ENCODE measurements around the gene CEP128. TPM values are rescaled to one million over a fixed set of nuclear protein-coding genes. Genes with fewer than 3 reads are reported as not detected.
A peak's percentile ranks its signal among the peaks of the same experiment; 100 is the strongest.

The CEP128 gene
- 17.6 TPM for total RNA-seq

DNA sequence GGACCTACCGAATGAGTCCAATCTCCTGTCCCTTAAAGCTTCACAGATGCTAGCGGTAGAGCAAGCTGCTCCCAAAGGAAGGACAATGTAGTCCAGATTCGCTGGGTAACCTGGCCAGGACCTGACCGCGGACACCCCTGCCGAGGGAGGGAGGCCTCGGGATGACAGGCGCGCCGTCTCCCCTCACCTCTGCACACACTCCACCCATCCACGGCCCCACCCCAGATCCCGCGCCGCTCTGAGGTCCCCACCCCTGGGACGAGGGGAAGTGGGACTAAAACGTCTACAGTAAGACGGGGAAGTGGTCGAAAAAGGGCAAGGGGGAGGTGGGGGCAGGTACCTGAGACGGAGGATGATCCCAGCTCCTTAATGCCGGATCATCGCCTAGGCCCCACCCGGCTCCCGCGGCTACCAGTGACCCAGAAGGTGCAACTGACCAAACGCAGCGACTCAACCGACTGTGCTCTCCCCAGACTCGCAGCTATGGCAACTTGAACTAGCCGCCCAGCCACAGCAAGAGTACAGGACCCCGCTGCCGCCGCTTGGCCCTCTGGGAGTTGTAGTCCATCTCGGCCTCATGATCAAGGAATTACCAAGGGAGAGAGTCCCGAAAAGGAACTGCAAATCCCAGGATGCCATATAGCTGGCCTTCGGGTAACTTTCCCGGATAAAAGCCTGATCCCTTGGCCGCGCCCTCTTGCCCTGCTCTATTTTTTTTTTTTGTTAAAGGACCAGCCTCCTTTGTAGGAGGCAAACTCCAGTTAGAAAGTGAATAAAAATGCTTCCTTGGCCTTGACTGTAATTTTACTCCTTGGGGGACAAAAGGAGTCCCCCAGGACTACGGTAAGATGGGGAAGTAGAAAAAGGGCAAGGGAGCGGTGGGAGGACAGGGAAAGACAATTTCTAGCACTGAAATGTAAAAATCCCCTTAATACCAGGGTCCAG lies at the start of gene CEP128:
TSS of gene CEP128 (minus strand) at position 498 of the 945 bp plus-strand sequence.
- peak; percentile 99 for DNase-seq

DNA sequence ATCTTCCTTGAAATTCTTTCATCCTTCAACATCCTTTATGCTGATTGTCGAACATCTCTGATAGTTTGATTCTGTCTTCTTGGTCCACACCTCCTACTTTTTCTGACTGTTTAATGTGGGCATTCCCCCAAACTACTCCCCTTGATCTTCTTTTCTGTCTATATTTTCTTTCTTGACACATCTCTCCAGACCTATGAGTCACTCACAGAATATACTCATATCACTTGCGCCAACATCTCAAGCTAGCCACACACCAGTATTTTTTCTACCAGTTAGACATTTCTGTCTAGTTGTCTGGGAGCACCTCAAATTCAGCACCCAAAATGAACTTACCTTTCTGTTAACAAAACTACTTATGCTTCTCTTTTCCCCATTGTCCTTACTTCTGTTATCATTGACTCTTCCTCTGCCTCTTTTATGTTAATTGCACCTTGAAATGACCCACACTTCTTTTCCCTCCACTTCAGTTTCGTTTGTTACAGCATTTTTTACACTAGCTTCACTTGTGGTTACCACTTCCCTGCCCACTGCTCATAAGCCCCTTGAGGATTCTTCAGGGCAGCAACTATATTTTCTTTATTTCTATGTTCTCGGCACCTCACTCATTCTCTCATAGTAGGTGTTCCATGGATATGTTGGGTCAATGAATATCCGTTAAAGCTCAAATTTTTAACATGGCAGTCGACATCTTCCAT lies 47.3 kb upstream of the CEP128 start:
- DNase-seq = no peak

DNA sequence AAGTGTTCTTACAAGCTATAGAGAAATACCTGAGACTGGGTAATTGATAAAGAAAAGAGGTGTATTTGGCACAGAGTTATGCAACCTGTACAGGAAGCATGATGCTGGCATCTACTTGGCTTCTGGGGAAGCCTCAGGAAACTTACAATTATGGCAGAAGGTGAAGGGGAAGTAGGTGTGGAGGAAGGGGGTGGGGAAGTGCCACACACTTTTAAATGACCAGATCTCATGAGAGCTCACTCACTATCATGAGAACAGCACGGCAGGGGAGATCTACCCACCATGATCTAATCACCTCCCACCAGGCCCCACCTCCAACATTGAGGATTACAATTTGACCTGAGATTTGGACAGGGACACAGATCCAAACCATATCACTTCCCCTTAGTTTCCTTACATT lies 46.7 kb upstream of the CEP128 start:
- DNase-seq = no peak

DNA sequence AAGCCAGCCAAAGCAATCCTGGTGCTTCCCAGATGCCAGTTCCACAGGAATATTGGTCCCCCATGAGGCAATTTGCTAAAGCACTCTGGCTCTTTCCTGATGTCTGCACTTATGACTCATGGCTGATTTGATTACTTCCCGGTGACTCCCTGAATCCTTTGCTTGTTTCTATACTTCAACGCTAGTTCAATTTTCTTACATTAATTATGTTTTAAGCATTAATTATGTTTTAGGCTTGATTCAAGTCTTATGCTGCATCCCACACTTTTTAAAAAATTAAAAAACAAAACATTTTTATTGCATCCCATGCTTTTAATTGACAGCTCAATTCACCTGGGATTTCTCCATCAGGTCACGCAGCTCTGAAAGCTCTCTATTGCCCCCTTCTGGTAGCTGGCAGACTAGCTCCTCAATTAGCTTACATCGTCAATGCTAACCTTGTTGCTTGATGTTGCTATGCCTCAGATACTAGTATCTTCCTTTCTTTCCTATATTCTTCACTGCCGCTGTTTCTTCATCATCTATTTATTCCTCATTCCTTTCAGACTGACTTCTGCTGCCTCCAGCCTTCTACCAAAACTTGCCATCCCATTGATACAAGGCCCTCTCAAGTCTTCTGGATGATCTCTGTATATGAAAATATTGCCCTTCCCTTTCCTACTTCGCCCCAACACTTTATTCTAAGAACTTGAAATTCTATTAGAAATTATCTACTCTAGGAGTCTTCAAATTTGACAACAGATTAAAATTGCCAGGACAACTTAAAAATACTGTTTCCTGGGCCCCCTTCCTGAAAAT lies 45.9 kb upstream of the CEP128 start:
- peak; percentile 88 for DNase-seq

DNA sequence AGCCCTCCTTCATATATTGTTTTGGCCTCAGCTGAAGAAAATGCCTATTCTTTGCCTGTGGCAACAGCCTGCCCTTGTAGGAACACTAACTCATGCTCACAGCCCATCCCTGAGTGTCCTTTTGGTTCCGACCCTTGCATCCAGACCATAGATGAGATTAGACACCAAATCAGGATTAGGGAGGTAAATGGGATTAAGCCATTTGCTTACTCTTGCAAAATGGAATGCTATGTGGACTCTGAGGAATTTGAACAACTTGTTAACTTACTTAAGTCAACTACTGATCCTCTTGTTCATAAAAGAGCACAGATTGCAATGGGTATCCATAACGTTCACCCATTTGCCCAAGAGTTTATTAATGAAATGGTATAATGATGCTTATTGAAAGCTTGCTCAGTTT lies 41.2 kb upstream of the CEP128 start:
- DNase-seq = no peak

DNA sequence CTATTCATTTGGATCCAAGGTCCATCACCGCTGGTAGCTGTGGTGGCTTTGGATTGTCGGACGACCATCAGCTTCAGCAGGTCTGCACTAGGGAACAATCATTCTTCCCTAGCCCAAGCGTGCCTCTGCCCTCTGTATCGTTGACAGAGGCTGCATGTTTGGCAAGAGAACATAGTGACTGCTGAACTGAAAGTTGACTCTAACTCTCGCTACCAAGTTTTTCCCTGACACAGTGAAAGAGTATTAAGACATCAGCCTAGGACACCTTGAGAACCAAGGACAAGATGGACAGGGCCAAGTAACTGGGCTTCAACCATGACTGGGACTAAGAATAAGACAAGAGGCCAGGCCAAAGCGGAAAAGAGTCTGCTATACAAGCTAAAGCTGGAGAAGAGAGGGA lies 40.1 kb upstream of the CEP128 start:
- no peak for DNase-seq

DNA sequence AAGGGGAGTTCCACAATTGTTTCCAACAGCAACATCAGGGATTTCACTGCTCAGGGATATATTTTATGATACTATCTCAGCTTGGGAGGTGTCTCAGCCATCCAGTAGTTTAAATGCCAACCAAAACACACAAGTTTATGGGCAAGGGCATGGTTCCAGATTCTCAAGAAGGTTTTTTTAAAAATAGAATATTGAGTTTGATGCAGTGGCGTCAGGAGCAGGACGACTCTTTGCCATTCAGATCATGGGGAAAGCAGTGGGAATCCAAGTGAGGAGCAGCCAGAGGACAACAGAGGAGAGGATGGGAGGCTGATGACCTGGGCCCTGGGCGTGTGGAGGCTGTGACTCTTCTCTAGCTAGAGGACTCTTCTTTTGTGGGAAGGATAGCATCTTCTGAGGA lies 39.6 kb upstream of the CEP128 start:
- DNase-seq = no peak

DNA sequence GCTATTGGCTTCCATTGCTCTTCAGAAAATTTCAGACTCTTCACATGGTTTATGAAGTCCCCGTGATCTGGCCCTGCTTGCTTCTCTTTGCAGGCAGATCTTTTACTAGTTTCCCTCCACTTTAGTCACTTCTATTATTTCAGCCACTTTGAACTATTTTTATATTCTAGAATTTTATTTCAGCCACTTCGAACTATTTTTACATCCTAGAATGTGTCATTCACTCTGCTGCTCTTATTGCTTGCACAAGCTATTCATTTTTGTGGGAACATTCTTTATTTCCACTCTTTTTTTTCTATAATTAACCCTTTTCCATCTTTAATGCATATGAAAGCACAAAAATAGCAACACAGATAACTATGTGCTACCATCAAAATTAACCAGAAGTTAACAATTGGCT lies 38.4 kb upstream of the CEP128 start:
- DNase-seq = no peak

DNA sequence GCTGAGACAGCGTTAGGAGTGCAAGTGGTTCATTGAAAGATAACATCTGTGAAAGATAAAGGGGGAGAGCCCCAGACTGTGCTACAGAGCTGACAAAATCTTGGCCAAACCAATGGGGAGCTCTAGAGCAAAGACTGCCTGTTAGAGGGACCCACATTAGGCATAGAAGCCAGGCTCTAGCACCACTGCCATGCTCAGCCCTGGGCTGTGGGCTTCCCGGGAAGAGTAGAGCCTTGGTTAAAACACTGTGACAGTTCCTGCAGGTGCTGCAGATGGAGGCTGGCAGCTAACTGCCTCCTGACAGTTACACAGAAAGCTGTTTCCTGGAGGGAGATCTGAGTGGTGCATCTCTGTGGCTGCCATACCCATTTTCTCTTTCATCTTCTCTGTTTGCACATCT lies 36.9 kb upstream of the CEP128 start:
- no peak for DNase-seq

DNA sequence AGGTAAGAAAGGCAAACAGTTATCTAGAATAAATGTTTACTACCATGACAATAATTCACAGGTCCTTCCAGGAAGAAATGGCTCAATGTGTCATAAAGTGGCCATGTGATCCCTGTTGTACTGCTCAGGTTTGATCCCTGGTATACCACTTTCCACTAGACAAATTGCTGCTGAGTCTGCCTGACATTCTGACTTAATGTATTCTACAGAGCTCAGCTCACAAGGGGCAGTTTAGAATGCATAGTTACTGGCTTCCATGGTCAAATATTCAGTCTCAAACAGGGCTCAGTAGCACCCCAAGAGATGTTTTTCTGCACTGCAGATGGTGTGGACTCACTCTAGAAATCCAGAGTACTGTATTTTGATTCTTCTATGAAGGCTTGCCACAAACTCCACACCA lies 35.7 kb upstream of the CEP128 start:
- DNase-seq = no peak

DNA sequence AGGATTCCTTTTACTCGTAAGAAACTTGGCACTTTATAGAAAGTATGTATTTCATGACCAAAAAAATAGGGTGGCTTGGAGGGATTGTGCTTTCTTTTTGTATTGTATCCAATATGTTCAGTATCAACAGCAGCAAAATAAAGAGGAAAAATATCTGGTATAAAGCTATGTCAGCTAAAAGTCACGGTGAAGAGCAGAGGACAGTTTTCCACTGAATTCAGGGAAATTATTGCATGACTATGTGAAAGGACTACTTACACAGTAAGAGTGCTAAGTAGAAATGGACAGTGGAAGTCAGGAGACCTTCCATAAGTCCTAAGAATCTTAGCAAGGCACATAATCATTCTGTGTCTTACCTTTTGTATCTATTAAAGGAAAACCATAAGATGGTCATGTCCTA lies 33.1 kb upstream of the CEP128 start:
- DNase-seq = no peak

DNA sequence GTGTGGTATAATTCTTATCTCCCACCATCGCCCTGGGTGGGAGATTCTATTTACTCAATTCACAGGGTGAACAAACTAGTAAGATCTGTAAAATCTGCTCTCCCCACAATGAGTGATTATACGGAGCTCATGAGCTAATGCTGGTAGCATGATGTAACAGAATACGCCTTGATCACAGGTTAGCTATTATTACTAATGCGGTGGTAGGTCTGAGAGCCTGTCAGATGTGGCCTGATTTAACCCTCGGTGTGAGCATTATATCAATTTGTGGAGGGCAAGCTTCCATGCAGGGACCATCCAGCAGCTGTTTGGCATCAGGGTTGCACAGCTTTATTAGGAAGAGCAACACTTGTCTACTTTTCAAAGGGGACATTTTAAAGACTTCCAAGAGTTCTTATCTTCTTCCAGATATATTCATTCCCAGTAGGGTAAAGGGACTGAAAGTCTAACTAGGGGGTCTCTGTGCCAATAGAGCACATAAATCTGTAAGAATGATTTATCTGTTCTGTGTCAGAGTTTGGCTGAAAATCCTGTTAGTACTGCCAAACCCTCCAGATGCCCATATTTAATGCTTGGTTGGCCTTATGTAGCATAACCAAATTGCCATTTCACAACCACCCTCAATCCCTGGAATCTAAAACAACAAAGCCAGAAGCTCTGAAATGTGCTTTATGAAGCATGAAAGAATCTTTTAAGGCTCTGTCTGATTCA lies 32.5 kb upstream of the CEP128 start:
- peak; percentile 95 for DNase-seq

DNA sequence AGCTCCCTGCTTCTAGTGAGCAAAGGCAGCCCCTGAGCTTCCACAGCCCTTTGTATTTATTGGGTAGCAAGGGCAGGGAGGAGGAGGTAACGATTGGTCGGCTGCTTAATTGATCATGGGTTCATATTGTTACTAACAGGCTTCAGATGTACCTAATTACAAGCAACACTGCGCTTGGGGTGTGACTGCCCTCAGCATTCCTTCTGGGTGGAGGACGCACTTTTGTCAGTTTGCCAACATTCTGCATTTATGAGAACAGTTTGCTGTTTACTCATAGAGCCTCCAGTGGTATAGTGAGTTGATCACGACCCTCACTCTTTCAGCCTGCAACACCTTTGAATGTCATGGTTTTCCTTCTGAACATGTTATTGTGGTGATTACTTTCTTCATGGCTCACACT lies 23.5 kb upstream of the CEP128 start:
- DNase-seq = no peak

DNA sequence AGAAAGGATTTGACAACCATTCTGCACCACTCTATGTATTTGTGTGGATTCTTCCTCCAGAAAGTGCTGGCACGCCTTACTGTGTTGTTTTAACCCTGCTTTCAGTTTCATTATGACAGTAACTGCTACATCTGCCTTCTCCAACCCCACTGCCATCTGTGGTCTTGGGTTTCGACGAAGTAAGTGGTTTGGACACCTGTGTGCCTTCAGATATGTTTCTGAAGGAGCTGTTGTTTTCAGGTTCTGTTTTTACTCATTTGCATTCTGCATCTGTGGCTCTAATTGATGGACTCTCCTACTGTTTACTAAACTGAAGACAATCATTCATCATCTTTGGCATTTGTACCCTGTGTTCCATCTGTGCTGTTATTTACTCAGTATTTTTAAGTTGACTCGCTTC lies 18.0 kb upstream of the CEP128 start:
- DNase-seq = peak; percentile 12

DNA sequence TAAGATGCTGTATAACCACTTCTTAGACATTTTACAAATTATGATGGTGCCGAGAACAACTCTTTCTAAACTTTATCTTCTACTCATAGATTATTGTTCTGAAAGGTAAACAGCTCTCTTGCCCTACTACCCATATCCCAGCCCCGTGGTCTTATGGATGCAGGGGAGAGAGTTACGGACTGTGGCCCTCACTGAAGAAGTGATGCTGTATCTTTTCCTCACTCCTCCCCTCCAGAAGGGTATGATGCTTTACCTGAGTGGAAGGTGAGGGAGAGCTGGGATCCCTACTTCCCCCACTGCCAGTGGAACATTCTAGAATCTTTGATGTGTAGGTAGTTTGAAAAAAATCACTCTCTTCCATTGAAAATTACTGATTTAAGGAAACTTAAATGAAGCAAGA lies 17.4 kb upstream of the CEP128 start:
- DNase-seq = no peak

DNA sequence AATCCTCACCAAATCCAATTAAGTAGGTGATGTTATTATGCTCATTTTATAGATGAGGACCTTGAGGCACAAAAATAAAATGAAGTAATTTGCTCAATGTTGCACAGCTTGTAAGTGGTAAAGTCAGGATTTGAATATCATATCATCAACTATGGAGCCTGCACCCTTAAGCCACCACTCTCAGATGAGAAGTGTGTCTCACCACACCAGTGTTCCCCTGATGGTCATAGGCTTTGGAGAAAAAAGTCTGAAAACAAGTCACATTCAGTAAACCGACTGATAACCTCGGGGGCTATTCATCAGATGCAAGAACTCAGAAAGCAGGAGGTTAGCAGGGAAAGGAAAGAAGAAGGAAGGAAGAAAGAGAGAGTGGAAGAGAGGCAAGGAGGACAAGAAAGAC lies 16.7 kb upstream of the CEP128 start:
- no peak for DNase-seq

DNA sequence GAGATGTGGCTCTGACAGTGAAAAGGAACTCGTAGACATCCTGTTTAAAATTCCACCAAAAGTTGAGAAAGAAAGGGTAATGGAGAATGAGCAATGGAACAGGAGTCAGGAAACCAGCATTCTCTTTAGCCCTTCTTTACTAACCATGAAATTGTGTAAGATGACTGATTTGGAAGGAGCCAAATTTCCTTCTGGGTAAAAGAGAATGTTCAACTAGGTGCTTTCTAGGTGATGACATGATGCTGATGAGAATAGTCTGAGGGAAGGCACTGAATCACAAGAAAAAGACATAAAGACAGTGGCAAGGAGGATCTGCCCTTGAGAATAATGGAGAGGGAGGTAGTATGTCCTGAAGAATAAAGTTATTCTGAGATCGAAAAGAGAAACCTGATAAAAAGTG lies 16.1 kb upstream of the CEP128 start:
- no peak for DNase-seq

DNA sequence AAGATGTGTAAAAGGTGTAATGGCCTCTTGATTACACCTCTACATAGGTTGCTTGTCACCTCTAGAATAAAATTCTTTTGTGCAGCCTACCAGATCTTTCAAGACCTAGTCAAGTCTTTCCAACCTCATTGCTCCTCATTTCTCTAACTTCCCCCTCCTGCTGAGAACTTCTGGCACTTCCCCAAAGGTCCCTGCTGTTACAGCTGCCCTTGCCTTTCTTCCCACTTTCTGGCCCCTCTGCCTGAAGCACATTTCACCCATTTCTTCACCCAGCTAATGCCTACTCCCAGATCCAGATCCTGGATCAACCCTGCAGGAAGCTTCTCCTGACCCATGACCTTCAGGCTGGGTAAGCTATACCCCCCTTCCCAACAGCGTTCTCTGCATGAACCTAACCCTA lies 15.4 kb upstream of the CEP128 start:
- peak; percentile 37 for DNase-seq

DNA sequence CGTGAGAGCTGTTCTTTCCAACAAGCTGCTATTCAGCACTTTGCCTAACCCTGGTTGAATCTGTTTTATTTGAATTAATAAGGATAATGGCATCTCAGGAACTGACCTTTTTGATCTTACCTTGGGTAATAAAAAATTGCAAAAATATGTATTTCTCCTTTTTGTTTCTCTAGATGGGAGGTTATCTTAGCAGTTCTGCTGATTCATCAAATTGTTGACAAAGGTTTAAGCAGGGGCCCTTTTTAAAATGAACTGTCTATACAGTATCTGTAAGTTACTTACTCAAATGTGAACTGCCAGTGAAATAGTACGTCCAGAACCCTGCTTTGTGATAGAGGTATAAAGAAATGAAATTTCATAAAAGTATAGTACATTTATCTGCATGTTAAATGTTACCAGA lies 14.6 kb upstream of the CEP128 start:
- DNase-seq = no peak

DNA sequence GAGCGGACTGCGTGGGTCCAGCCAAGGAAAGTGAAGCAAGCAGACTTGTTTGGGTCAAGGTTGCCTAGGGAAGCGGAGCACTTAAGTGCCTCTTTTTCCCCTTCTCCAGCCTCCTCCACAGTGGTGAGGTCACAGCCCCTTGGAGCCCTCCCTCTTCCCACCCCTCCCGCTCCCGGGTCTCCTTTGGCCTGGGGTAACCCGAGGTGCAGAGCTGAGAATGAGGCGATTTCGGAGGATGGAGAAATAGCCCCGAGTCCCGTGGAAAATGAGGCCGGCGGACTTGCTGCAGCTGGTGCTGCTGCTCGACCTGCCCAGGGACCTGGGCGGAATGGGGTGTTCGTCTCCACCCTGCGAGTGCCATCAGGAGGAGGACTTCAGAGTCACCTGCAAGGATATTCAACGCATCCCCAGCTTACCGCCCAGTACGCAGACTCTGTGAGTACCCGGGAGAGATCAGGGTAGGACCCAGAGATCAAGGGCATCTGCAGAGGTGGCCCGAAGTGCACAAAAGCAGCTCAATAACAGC lies 13.9 kb upstream of the CEP128 start, which contains the start of gene TSHR:
TSS of gene TSHR (plus strand) at position 206 of the 526 bp plus-strand sequence. CDS start at position 266, 60 bp downstream.
- DNase-seq = peak; percentile 24

DNA sequence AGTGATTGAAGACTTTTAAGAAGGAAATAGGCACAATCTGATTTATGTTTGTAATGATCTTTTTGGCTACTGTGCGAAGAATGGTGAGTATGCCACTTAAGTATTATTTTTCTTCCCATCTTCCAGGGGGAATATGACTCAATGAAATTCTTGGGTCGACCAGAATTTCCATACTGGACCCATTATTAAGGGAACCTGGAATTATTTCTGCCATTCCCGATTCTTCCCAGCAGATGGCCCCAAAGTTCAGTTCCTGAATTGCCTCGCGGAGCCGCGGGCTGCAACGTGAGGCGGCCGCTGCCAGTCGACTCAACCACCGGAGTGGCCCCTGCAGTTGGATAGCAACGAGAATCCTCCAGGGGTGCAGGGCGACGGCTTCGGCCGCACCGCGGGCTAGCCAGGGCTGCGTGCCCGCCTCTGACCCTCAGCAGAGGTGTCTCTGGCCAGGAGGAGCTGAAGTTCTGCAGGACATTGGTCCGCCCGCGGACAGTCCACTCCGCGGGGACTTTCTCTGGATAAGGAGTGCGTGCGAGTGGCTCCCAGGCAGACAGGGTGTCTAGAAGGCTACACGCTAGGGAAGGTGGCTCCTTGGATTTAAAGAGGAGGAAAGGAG lies 13.3 kb upstream of the CEP128 start:
- DNase-seq = peak; percentile 90

Data from tongue (tissue), 2 donors.